HG03432 (cell line): ENCODE measurements around the gene CSRNP3.
A peak's percentile ranks its signal among the peaks of the same experiment; 100 is the strongest.
"Not testable (repeated sequence)": the region's sequence is repeated elsewhere in the genome, so short reads cannot be mapped to it uniquely, and the experiment has no call there.

Source experiments
- ATAC-seq: cut with Tn5 transposase; IDR thresholded peaks from one replicate; pipeline ENCODE4 v1.9.1; 2021; ENCODE audit warnings: mild to moderate bottlenecking, moderate library complexity; ENCODE audit not compliant: unreplicated experiment

The CSRNP3 gene

DNA sequence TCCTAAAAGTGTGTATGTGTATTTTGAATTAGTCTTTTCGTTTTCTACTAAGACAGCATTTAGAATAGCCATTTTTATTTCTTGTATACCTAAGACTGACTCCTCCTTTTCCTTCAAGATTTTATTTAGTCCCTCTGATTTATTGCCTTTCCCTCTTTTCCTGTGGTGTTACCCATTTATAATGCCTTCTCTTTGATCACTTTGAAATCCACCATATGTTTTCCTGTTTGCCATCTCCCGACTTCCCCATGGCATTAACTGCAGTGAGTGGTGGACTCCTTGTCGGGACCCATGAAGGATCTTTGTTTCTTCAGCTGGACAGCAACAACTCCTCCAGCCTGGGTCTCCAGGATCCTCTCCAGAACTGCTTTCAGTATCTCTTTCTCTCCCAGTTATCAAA is 160.7 kb downstream of the CSRNP3 start:
- no peak for ATAC-seq

DNA sequence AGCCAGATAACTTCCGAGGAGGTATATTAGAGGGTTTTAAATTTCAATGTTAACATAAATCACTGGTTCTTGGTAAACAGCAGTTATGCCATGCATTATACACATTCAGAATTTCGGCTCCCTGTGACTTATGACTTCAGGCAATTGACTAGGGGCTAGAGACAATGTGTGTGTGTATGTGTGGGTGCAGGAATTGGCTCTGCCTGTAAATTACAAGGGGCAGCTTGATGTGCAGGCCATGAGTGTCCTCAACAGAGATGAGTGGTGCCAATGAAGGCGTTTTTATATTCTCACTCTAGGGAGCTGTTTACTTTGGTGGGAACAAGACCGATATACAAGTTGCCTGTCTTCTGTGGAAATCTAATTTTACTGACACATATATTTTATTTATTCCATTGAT is 161.6 kb downstream of the CSRNP3 start:
- no peak for ATAC-seq

DNA sequence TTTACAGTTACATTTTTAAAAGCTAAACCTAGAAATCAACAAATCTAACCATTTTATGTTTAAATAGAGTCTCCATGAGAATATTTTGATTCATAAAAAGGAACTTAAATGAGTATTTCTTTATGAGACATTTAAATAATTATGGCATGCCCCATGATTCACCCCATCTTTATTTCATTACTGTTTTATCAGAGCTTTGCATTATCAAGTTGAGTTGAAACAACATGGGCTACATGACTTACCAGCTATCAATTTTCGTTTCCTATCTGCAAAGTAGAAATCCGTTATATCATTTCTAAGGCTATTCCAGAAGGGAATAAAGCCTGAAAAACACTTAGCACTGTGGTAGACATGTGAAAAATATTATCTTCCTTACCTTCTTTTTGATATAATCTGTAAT is 163.1 kb downstream of the CSRNP3 start:
- ATAC-seq = no peak

DNA sequence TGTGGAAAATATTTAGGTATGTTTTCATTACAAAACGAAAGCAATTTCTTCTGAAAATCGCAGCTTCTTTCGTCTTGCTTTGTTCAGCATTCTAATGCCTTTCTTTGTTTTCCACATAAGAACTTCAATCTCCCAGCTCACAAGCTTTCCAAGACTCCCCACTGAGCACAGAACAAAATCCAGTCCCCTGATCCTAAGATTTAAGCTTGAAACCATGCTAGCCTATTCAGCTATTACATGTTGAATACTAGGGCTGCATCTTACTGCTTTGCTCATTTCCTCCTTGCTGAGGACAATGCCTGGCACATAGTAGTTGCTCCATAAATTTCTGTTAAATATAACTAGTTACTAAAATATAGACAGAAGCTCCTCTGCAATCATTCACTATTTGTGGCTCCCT is 163.9 kb downstream of the CSRNP3 start:
- ATAC-seq = no peak

DNA sequence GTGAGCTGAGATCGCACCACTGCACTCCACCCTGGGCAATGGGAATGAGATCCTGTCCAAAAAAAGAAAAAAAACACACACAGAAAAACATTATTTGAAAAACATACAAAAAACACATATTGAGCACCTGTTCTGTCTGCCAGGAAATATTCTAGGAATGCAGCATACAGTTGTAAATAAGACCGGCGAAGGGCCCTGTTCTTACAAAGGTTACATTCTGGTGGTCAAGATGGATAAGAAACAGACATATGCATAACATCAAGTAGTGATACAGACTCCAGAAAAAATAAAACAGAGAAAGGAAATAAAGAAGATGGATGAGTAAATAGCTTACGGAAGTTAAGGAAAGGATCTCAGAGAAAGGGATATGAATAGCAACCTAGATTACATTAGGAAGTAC is 164.8 kb downstream of the CSRNP3 start:
- no peak for ATAC-seq

DNA sequence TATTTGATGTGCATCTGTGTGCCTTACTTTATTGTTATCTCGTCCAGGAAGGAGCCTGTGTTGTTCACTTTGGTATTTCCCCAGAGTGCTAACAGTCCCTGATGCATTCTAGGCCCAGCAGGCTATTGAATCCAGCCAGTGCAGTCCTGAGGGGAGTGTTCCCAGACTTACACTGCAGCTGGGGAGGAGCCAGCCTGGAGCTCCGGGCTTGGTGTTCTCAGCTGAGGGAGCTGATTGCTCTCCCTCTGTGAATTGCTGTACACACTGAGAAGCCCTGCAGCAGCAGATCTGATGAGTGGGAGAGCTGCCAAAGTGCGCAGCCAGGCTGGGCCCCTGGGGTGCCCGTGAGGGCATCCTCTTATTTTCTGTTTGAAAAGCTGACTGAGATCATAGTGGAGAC is 165.4 kb downstream of the CSRNP3 start:
- ATAC-seq = no peak

DNA sequence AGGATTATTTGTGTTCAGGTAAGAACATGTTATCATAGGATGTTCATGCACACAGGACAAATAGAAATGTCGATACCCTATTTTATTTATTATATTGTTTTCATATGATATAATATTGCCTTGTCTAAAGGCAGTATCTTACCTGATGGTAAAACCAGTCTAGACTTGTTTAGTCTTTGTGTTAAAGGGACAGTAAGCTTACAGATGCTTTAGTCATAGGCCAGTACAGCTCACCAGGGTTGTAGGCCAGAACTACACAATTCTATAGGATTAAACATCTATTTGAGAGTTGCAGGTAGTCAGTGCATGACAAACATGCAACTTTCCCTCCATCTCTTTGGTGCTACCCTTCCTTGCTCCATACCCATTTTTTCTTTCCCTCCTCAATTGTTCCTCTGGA is 166.0 kb downstream of the CSRNP3 start:
- no peak for ATAC-seq

DNA sequence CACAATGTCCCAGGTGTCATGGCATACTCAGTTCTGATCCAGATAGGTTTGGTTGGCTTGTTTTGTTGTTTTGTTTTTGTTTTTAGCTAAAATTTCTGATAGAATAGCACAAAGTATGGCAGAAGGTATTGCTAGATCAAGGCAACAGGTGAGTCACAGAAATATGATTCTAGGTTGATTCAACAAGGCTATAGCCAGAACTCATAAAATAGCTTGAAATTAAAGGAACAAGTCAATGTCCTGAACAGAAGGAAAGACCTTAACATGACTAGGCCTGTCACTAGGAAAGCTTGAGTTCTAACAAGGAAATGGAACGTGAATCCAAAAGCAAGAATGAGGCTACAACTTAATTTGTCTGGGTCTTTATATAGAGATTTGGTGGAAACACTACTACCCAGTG is 167.5 kb downstream of the CSRNP3 start:
- ATAC-seq = no peak

DNA sequence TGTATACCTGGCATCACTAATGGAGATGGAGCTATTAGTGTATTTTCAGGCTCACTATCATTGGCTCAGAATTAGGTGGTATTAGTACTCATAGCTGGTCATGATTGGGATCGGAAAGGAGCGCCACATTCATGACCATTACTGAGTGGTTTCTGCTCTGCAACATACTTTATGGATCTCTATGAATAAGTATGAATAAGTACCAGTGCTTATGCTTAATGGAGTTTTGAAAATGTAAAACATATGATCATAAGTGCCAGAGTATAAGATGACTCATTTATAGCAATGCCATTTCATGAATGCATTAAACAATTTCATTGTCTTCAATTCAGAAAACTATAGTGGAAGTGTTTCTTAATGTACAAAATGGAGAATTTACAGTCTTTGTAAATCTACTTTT is 167.9 kb downstream of the CSRNP3 start:
- ATAC-seq = no peak

DNA sequence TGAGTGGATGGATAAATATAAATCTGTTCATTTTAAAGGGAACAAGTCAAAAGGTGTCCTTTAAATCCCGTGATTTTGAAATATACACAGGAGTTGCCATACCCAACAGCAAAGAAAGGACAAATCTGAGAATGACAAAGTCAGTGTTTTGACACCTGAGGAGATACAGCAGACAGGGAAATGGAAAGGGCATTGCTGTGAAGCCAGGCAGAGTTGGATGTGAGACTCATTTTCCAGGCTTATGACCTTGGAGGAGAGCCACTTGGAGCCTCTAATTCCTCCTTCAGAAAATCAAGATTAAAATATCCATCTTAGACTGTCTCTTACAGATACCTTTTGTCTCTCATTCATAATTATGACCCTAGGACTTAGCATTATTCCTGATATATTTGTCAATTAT is 170.0 kb downstream of the CSRNP3 start:
- ATAC-seq = no peak

DNA sequence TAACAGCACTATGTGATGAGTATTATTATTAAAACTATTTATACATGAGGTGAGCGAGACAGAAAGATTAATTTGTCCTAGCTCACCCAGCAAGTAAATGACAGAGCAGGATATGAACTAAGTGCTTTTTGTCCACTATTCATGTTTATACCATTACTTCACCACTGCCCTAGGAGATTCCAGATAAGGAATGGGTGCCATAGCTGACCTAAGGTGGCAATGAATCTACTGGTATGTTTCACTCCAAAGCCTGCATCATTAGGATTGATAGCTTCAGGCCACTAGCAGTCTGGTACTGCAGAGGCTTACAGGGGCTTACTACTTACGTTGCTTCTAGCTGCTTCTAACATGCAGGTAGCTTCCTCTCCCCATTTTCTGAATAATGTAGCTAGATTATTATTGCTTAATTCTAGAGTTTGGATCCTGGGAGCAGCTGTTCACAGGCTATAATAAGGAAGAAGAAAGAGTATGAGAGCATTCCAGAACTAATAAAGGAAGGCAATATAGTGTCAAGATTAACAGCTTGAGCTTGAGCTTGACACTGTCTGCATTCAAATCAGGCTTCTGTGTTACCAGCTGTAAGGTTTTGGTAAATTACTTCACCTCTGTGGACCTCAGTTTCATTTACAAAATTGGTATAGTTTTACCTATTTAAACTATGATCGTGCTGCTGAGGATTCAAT is 170.9 kb downstream of the CSRNP3 start:
- no peak for ATAC-seq

DNA sequence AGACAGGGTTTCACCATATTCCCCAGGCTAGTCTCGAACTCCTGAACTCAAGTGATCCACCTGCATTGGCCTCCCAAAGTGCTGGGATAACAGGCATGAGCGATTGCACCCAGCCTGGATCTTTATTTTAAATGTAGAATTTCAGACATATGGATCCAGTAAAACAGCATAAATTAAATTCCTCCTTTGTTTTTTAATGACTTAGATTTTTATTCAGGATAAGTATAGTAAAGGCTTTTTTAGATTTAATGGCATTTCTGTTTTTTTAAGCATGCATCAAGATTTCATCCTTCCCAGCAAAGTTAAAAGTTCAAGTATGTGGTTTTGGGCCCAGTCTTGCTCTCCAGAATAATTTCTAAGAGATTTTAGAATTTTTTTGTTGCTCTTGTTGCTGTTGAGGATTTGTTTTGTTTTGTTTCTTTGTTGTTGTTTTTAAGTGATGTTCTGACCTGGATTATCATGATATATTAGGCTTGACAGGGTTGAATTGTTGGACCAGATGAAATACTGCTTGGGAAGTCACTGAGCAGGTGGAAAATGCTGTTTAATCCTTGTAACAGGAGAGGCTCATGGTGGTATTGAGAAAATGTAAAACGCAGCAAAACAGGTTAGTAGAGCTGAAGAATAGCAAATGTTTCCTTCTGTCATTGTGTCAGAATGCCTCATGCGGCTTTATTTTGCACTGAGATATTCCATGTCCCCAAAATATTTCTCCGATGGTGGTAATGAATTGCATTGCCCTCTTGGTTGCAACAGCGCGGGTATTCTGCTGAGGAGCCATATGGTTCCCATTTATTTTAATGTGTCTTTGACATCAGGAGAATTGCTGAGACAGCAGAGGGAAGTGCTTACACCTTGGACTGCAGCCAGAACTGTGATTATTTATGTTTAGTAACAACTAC is 176.7 kb downstream of the CSRNP3 start:
- no peak for ATAC-seq

DNA sequence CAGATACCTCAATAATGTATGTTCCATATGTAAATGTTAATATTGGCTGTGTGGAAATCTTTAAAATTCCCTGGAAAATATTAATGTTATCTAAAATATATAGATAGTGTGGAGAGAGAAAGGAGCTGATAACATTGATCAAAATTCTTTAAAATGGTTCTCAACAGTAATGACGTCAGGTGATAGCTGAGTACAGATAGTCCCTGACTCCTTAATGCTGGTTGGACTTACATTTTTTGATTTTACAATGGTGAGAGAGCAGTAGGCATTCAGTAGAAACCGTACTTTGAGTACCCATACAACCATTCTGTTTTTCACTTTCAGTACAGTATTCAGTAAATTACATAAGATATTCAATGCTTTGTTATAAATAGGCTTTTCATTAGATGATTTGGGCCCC is 177.9 kb downstream of the CSRNP3 start:
- ATAC-seq = no peak

DNA sequence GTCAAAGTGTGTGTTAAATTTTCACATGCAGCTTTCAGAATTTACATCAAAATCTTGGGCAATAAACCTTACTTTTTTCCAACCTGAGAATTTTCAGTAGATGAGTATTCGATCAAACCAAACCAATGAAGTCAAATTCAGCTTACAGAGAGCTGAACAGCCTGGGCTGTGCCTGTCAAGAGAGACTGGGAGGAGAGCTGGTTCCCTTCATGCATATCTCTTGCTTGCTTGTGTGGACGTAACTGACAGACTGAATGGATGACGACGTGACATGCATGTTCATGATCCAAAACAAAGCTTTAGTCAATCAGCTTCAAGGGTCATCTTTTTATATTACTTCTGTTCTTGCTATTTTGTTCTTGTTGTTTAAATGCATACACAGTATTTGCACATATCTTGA is 179.3 kb downstream of the CSRNP3 start:
- ATAC-seq = no peak

DNA sequence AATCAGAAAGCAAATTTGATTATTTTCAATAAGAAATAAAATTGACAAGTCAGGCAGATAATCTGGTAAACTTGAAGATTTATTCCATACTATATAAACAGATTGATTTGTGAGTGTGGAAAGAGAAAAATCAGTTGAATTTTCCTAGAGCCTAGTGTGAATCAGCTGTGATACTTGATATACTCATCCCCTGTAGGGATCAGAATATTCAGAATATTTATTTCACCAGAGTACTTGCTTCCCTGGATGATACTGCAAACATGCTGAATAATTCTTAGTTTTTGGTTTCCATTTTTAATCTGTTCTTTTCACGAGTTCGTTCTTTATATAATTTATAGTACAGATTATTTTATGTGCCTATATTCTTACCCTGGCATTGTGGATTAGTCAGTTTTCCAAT is 181.7 kb downstream of the CSRNP3 start:
- no peak for ATAC-seq

DNA sequence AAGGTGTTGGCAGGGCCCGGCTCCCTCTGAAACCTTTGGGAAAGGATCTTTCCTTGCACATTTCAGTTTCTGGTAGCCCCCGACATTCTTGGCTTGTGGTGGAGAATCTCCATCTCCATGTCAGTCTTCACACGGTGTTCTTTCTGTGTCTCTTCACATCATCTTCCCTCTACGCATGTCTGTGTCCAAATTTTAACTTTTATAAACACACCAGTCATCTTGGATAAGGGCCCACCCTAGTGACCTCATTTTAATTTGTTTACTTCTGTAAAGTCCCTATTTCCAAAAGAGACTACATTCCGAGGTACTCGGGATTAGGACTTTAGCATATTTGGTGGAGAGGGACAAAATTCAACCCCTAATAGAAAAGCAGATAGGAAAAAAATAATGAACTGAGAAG is 186.2 kb downstream of the CSRNP3 start:
- no peak for ATAC-seq

DNA sequence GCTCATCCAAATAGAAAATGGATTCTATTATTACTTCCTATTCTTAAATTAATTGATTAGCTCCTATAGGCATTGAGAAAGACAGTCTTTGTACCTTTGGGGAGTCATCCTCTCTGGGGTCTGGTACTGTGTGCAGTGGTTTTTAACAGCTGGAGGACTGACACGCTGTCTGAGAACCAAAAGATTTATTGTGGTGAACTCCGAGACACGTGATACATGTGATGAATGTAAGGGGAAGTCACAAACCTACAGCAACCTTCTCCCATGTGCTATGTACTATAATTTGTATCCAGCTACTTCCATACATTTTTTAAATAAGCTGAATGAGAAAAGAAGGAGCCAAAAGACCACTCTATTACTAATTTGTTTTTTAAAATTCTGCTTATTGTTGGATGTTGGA is 190.9 kb downstream of the CSRNP3 start:
- ATAC-seq = peak; percentile 94

DNA sequence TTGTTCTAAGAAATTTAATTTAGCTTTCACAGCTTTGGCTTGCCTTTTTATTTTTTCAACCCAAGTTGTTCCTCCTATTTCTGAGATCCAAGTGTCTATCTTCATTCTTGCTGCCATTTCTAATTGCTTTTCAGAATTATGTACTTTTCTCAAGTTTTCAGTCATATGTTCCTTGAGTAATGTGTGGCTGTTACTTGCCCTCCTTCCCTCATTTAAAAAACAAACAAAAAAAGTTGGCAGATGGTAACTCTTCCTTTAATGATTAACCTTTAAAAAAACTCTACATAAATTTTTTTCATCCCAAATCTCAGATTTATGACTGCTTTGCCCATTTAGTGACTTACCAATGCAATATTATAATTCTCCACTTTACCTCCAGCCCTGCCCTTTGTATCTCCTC is 193.2 kb downstream of the CSRNP3 start:
- no peak for ATAC-seq

DNA sequence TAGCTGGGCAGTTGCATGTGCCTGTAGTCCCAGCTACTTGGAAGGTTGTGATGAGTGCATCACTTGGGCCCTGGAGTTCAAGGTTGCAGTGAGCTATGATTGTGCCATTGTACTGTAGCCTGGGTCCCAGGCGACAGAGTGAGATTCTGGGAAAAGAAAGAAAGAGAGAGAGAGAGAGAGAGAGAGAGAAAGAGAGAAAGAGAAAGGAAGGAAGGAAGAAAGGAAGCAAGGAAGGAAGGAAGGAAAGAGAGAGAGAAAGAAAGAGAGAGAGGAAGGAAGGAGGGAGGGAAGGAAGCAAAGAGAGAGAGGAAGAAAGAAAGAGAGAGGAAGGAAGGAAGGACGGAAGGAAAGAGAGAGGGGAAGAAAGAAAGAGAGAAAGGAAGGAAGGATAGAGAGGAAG is 196.1 kb downstream of the CSRNP3 start:
- ATAC-seq = no peak

DNA sequence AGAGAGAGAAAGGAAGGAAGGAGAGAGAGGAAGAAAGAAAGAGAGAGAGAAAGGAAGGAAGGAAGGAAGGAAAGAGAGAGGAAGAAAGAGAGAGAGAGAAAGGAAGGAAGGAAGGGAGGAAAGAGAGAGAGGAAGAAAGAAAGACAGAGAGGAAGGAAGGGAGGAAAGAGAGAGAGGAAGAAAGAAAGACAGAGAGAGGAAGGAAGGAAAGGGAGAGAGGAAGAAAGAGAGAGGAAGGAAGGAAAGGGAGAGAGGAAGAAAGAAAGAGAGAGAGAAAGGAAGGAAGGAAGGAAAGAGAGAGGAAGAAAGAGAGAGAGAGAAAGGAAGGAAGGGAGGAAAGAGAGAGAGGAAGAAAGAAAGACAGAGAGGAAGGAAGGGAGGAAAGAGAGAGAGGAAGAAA is 196.6 kb downstream of the CSRNP3 start:
- not testable (repeated sequence) for ATAC-seq

DNA sequence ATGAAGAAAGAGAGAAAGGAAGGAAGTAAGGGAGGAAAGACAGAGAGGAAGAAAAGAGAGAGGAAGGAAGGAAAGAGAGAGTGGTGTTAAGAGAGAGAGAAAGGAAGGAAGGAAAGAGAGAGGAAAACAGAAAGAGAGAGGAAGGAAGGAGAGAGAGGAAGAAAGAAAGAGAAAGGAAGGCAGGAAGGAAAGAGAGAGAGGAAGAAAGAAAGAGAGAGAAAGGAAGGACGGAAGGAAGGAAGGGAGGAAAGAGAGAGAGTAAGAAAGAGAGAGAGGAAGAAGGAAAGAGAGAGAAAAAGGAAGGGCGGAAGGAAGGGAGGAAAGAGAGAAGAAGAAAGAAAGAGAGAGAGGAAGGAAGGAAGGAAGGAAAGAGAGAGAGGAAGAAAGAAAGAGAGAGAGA is 197.1 kb downstream of the CSRNP3 start:
- ATAC-seq = no peak

DNA sequence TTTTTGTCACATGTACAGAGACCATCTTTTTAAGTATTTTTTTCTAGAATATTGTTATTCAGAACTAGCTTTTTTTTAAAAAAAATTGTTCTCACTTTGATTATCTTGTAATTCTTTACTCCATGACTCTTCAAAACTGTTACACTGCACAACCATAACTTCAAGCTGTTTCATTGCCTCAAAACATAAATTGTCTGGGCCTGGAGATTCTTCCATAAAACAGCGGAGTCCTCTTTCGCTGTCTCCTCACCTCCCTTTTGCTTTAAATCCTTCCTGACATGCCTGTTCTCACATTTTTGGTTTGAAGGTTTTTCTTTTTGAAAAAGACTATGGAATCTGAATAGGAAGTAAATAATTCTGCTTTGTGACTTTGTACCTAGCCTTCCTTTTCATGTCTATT is 197.9 kb downstream of the CSRNP3 start:
- ATAC-seq = no peak

DNA sequence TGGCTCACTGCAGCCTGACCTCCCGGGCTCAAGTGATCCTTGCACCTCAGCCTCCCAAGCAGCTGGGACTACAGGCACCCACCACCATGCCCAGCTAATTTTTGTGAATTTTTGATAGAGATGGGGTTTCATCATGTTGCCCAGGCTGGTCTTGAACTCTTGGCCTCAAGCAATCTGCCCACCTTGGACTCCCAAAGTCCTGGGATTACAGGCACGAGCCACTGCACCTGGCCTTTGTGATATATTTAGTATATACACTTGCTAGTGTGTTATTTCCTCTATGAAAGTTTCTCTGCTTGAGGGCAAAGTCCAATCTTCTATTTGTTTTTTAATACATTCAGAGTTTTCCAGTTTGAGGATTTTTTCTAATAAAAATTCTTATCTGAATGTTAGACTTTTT is 205.3 kb downstream of the CSRNP3 start:
- no peak for ATAC-seq
